Fibroblast of pulmonary artery (primary cell): ENCODE results near the gene GRIN2C.

Source experiments
- DNase-seq: peaks from one replicate; pipeline ENCODE4 v3.0.0-alpha.2; 2010; ENCODE audit warnings: low read depth
- H3K4me3 ChIP-seq: replicated peaks from 2 replicates; pipeline ENCODE4 v1.5.1; 2011; ENCODE audit warnings: low read depth, mild to moderate bottlenecking, control low read depth, low read length, moderate library complexity
- CTCF ChIP-seq: IDR thresholded peaks from 2 replicates; pipeline ENCODE4 v1.5.1; 2011; ENCODE audit warnings: mild to moderate bottlenecking, control low read depth, low read length, inconsistent platforms; ENCODE audit errors: missing control alignments

The GRIN2C gene

GRCh38 chr17:74812109-74813009, 47.3 kb downstream of the GRIN2C start:
- DNase-seq: no peak
- TF ChIP-seq CTCF: no peak
- no peak overlapping the region for H3K4me3 ChIP-seq

- no peak for DNase-seq
- TF ChIP-seq CTCF: no peak
- H3K4me3 ChIP-seq: no peak overlapping the region
Observed at GRCh38 chr17:74810699-74811485, 48.8 kb downstream of the GRIN2C start.

GRCh38 chr17:74808714-74809430, 50.8 kb downstream of the GRIN2C start:
- TF ChIP-seq CTCF: no peak
- no peak for DNase-seq

GRCh38 chr17:74807925-74808324, 51.8 kb downstream of the GRIN2C start:
- TF ChIP-seq CTCF: no peak
- H3K4me3 ChIP-seq: no peak overlapping the region
- DNase-seq: no peak

More at GRCh38 chr17:74808714-74809430, 50.8 kb downstream of the GRIN2C start:
- no peak overlapping the region for H3K4me3 ChIP-seq

GRCh38 chr17:74807441-74807840, 52.2 kb downstream of the GRIN2C start:
- no peak for TF ChIP-seq CTCF
- H3K4me3 ChIP-seq: no peak overlapping the region

GRCh38 chr17:74806334-74806733, 53.4 kb downstream of the GRIN2C start:
- no peak for DNase-seq
- TF ChIP-seq CTCF: no peak
- no peak overlapping the region for H3K4me3 ChIP-seq

More at GRCh38 chr17:74807441-74807840, 52.2 kb downstream of the GRIN2C start:
- DNase-seq: no peak
